Cerebellar cortex (tissue), 1 donor: ENCODE results near the gene MRGPRD.
"Not testable (repeated sequence)": the region's sequence is repeated elsewhere in the genome, so short reads cannot be mapped to it uniquely, and the experiment has no call there.

Source experiments
- DNase-seq: peaks from one replicate; pipeline ENCODE4 v3.0.0-alpha.2; 2015; ENCODE audit warnings: low spot score

MRGPRD gene

DNA sequence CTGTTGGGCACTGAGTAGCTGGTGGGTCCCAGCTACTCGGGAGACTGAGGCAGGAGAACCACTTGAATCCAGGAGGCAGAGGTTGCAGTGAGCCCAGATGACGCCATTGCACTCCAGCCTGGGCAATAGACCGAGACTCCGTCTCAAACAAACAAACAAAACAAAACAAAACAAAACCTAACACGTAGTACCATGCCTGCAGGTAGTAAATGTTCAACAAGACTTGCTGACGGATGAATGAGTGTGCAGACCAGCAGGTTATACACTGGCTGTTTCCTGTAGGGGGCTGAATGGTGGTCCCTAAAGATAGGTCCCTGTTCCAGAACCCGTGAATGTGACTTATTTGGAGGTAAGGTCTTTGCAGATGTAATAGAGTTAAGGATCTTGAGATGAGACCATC is 12.8 kb upstream of the MRGPRD start:
- DNase-seq, result no peak

DNA sequence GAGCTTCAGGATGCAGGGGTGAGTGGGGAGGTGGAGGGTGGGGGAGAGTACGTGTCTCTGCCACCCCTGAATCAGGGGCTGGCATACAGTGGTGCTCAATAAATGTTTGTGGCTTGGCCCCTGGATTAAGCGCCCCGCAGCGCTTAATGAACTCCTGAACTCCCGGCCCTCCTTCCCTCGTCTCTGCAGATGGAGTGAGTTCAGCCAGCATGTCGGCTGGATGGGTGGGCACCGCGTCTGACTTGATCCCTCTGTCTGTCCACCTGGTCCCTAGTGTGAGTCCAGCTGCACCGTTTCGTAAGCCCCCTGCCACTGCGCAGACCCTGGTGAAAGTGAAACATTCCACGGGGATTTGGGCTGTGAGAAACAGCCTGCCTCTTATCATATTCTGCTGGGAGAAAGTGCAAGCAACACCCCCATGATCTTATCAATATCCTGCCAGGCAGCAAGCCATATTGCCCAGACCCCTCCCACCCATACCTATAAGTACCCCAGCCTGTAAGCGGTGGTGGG is 12.0 kb upstream of the MRGPRD start:
- no peak for DNase-seq

GRCh38 chr11:68990995-68991780 is 10.4 kb upstream of the MRGPRD start:
- no peak for DNase-seq

- peak; percentile 76 for DNase-seq
These were observed 9.3 kb upstream of the MRGPRD start for GRCh38 chr11:68989936-68990606.

DNA sequence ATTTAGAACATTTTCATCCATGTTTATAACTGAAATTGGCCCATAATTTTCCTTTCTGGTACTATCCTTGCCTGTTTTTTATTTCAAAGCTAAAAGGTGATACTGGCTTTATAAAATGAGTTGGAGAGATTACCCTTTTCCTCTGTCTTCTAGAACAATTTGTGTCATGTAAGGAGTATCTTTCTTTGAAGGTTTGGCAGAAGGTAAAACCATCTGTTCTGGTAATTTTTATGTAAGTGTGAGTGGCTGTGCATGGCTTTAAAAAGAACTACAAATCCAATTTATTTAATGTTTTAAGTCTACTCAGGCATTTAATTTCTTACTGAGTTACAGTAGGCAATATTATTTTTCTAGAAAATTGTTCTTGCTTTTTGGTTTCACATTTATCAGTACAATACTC is 7.7 kb upstream of the MRGPRD start:
- DNase-seq, result peak; percentile 94

- no peak for DNase-seq
These were observed 6.4 kb upstream of the MRGPRD start for GRCh38 chr11:68987211-68987610.

DNA sequence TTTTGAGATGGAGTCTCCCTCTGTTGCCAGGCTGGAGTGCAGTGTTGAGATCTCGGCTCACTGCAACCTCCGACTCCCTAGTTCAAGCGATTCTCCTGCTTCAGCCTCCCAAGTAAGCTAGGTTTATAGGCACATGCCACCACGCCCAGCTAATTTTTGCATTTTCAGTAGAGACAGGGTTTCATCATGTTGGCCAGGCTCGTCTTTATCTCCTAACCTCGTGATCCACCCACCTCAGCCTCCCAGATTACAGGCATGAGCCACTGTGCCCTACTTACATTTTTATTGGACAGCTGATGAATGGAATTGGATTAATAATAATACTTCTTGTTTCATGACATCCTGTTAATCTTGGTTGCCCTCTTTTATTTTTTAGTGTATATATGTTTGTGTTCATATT is 3.0 kb upstream of the MRGPRD start:
- no peak for DNase-seq

GRCh38 chr11:68982134-68982533 is 1.3 kb upstream of the MRGPRD start:
- DNase-seq, result no peak

DNA sequence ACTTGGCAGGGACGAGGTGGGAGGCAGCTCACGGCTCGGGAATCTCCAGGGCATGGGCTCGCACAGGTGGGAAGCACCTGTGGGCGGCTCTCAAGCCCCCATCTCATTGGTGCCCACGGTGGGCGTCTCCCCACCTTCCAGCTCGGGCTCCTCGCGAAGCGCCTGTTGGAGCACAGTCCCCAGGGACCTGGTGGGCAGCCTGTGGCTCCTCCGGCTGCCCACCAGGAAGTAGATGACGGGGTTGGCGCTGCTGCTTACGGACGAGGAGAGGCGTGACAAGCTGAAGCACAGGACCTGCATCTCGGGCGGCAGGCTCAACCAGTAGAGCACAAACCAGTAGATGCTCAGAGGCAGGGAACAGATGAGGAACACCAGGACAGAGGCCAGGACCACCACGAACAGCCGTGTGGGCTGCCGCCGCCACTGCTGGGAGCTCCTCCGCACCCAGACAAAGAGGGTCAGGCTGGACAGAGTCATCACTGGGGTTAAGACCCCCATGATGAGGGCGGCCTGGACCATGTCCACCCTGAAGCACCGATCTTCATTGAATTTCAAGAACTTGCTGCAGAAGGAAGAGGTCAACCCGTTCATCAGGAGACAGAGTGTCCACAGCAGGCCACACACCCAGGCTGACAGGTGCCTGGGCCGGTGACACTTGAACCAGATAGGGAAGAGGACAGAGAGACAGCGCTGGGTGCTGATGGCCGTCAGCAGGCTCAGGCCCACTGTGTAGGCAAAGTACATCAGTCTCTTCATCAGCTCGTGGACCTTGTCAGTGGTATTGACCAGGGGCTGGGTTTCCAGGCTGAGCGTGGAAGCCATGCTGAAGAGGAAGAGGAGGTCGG is 633 bp downstream of the MRGPRD start:
- DNase-seq, result no peak

DNA sequence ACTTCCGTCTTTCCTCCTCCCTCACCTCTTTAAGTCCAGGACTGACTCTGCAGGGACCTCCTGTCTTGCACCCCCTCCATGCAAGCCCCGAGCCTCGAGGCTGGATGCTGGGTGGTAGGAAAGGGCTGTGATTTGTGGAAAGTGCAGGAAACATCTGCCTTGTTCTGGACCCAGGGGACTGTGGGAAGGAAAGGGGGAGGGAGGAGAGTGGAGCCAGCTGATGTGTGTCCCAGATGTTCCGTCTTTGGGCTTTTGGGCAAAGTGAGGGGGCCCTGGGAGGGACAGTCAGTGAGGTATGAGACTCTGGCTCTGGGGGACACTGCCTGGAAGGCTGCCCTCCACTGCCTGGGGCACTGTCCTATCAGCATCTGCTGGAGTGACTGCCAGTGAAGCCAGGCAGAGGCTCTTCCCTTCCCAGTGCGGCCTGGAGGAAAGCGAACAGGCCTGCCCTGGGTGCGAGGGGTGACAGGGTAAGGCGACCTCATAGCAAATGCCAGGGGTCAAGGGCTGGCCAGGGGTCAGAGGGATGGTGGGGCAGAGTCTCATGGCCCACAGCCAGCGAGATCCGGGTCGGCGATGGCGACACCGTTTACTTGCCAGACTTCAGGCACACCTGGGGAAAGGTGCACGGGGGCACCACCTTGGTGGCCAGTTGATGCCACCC is 1.7 kb downstream of the MRGPRD start:
- DNase-seq, result no peak

GRCh38 chr11:68978626-68978930 is 2.2 kb downstream of the MRGPRD start:
- no peak for DNase-seq

GRCh38 chr11:68977781-68978625 is 2.8 kb downstream of the MRGPRD start:
- no peak for DNase-seq

GRCh38 chr11:68976563-68976962 is 4.2 kb downstream of the MRGPRD start:
- DNase-seq, result no peak

DNA sequence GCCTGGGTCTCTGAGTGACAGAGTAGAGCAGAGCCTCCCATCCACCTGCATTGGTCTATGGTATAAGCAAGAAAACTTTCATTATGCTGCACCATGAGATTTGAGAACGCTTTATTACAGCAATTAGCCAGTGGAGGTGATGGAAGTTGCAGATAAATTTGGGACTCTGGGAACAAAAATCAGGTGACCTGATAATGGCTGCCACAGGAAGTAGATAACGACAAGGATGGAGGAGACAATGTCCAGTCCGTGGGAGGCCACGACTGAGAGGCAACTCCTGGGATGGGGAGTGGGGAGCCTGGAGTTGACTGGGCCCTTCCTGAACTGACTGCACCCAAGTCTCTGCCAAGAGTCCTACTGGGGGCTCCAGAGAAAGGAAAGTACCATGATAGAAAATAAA is 4.7 kb downstream of the MRGPRD start:
- DNase-seq, result no peak

DNA sequence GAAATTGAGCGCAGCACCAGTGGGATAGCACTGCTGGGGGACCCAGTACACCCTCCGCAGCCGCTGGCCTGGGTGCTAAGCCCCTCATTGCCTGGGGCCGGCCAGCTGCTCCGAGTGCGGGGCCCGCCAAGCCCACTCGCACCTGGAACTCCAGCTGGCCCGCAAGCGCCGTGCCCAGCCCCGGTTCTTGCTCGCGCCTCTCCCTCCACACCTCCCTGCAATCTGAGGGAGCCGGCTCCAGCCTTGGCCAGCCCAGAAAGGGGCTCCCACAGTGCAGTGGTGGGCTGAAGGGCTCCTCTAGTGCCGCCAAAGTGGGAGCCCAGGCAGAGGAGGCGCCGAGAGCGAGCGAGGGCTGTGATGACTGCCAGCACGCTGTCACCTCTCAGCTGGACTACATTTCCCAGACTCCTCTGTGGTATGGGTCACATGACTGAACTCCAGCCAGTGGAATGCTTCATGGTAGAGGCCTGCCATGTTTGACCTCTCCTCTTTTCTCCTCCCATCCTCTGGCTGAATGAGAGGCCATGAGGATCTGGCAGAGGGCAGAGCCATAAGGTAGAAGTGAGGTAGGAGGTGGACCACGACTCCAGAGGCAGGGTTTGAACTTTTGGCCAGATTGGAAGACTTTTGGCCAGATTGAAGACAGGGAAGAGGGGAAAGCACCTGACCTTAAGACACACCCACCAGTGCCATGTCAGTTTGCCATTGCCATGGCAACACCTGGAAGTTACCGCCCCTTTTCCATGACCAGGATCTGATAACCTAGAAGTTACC is 6.2 kb downstream of the MRGPRD start:
- DNase-seq, result peak; percentile 47

DNA sequence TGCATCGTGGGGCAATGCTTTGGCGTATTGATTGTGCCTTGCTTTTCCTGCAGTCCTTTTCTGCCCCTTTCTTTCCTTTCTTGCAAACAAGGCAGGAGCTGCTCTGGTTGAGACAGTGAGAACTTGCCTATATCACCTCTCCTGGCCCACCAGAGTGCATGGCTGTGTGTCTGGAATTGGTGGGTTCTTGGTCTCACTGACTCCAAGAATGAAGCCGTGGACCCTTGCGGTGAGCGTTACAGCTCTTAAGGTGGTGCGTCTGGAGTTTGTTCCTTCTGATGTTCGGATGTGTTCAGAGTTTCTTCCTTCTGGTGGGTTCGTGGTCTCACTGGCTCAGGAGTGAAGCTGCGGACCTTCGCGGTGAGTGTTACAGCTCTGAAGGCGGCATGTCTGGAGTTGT is 7.1 kb downstream of the MRGPRD start:
- DNase-seq, result not testable (repeated sequence)

- DNase-seq, result no peak
These were observed 7.6 kb downstream of the MRGPRD start for GRCh38 chr11:68973219-68973618.

DNA sequence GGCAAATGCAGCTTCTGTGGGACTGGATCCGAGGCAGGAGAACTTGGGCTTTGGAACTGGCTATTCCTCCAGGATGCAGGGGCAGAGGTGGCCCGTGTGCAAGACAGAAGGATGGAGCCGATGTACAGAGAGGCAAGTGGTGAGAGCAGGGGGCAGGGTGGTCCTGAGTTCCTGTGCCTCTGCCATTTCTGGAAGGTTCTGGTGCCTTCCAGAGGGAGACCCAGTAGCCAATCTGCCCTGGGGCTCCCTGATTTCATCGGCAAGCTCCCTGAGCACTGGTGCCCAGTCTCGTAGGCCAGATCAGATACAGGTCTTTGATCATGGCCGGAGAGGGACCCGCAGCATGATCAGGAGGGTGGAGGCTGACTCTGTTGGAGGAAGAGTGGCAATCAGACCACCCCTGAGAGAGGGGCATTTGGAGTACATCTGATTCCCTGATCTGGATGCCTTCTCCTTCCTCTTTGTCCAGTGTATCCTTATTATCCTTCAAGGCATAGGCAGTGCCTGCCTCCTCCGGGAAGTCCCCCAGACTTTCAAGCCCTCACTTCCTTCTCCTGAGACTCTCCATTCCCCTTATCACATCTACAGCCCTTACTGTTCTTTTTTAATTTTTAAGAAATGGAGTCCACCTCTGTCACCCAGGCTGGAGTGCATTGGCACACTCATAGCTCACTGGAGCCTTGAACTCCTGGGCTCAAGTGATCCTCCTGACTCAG is 9.7 kb downstream of the MRGPRD start:
- DNase-seq, result no peak

DNA sequence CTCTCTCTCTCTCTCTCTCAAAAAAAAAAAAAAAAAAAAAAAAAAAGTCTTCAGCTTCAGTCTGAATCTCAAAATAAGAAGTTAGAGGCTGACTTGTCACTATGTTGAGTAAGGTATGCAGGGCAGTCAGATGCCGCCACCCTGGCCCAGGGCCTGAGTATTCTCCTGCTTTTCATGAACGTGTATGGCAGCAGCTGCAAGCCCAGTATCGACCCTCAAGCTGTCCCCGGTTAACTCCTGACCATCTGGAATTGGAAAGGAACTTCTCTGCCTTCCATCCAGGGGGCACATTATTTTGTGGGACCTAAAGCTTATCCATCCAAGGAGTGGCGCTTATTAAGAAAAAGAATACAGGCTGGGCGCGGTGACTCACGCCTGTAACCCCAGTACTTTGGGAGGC is 11.4 kb downstream of the MRGPRD start:
- no peak for DNase-seq
